H1 (cell line): Measurements from ENCODE around the gene CTDP1.

Experiments used
- ATF2 ChIP-seq: IDR thresholded peaks from 2 replicates; pipeline ENCODE4 v1.6.1; 2012; ENCODE audit warnings: low read length, inconsistent platforms
- BACH1 ChIP-seq: IDR thresholded peaks from 2 replicates; pipeline ENCODE4 v1.6.1; 2012; ENCODE audit warnings: low read length, improper control_type of control experiment
- EP300 ChIP-seq, 2 experiments: IDR thresholded peaks; 1 replicate in 1 of 2; 2 replicates in 1 of 2; pipeline ENCODE4 v1.6.1; 2011 to 2012; ENCODE audit warnings: low read depth in 2 of 2, low read length in 2 of 2, mild to moderate bottlenecking in 2 of 2, borderline replicate concordance in 1 of 2, inconsistent platforms in 1 of 2, moderate library complexity in 1 of 2
- JUN ChIP-seq: IDR thresholded peaks from 2 replicates; pipeline ENCODE4 v1.6.1; 2011; ENCODE audit warnings: low read depth, mild to moderate bottlenecking, improper control_type of control experiment, low read length
- JUND ChIP-seq: IDR thresholded peaks from 2 replicates; pipeline ENCODE4 v1.6.1; 2011; ENCODE audit warnings: mild to moderate bottlenecking, improper control_type of control experiment, low read length
- MAFK ChIP-seq: IDR thresholded peaks from 2 replicates; pipeline ENCODE4 v1.6.1; 2012; ENCODE audit warnings: low read depth, mild to moderate bottlenecking, improper control_type of control experiment, low read length
- POLR2A ChIP-seq, 2 experiments: IDR thresholded peaks; 1 replicate in 1 of 2; 2 replicates in 1 of 2; pipeline ENCODE4 v1.6.1; 2011; ENCODE audit warnings: low read depth in 2 of 2, low read length in 2 of 2, mild to moderate bottlenecking in 2 of 2; ENCODE audit errors: control extremely low read depth in 1 of 2
- POLR2AphosphoS5 ChIP-seq: IDR thresholded peaks from 2 replicates; pipeline ENCODE4 v1.6.1; 2011; ENCODE audit warnings: low read depth, low read length
- SIN3A ChIP-seq, 2 experiments: IDR thresholded peaks in 1 of 2; conservative IDR thresholded peaks in 1 of 2; 2 replicates each; pipeline ENCODE4 v1.6.1; 2011 to 2012; ENCODE audit warnings: low read length in 2 of 2, improper control_type of control experiment in 1 of 2, low read depth in 1 of 2, mild to moderate bottlenecking in 1 of 2
- SIX5 ChIP-seq: IDR thresholded peaks from 2 replicates; pipeline ENCODE4 v1.6.1; 2011; ENCODE audit warnings: mild to moderate bottlenecking, low read depth, low read length
- SP1 ChIP-seq: IDR thresholded peaks from 2 replicates; pipeline ENCODE4 v1.6.1; 2011; ENCODE audit warnings: low read depth, low read length
- YY1 ChIP-seq: IDR thresholded peaks from 2 replicates; pipeline ENCODE4 v1.6.1; 2011; ENCODE audit warnings: low read depth, mild to moderate bottlenecking, low read length
- ZNF274 ChIP-seq: IDR thresholded peaks from 2 replicates; pipeline ENCODE4 v1.7.0; 2012; ENCODE audit warnings: low read length, borderline replicate concordance; ENCODE audit errors: extremely low read depth
- TF ChIP-seq, protein P1 (sequence below), 3 experiments: IDR thresholded peaks; 1 replicate in 2 of 3; 2 replicates in 1 of 3; pipeline versions ENCODE4 v1.5.1 to v1.6.1; 2011; ENCODE audit warnings: low read length in 3 of 3, mild to moderate bottlenecking in 3 of 3, inconsistent platforms in 2 of 3, low read depth in 1 of 3, moderate library complexity in 1 of 3; ENCODE audit not compliant: insufficient read depth in 1 of 3; ENCODE audit errors: control extremely low read depth in 1 of 3

GRCh38 chr18:79781331-79781941 lies 101.8 kb downstream of the CTDP1 start:
- no peak for TF ChIP-seq SP1
- TF ChIP-seq, protein P1, sequence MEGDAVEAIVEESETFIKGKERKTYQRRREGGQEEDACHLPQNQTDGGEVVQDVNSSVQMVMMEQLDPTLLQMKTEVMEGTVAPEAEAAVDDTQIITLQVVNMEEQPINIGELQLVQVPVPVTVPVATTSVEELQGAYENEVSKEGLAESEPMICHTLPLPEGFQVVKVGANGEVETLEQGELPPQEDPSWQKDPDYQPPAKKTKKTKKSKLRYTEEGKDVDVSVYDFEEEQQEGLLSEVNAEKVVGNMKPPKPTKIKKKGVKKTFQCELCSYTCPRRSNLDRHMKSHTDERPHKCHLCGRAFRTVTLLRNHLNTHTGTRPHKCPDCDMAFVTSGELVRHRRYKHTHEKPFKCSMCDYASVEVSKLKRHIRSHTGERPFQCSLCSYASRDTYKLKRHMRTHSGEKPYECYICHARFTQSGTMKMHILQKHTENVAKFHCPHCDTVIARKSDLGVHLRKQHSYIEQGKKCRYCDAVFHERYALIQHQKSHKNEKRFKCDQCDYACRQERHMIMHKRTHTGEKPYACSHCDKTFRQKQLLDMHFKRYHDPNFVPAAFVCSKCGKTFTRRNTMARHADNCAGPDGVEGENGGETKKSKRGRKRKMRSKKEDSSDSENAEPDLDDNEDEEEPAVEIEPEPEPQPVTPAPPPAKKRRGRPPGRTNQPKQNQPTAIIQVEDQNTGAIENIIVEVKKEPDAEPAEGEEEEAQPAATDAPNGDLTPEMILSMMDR (IDR thresholded peaks at IDR 0.05; ENCODE audit: control extremely low read depth in 1 of 3, insufficient read depth in 1 of 3, low read depth in 1 of 3, low read length in 3 of 3): no peak
- TF ChIP-seq YY1: no peak
- no peak for TF ChIP-seq POLR2AphosphoS5
- TF ChIP-seq SIX5: no peak
- no peak for TF ChIP-seq POLR2A (IDR thresholded peaks at IDR 0.05; ENCODE audit: control extremely low read depth in 1 of 2, low read depth in 2 of 2, low read length in 2 of 2)
- TF ChIP-seq JUN: no peak
- no peak for TF ChIP-seq EP300 (IDR thresholded peaks at IDR 0.05; ENCODE audit: borderline replicate concordance in 1 of 2, low read depth in 2 of 2, low read length in 2 of 2)
- no peak for TF ChIP-seq ATF2
- no peak for TF ChIP-seq SIN3A (conservative IDR thresholded peaks at IDR 0.05 in 1 of 2, IDR thresholded peaks at IDR 0.05 in 1 of 2; ENCODE audit: low read depth in 1 of 2, low read length in 2 of 2)
- no peak for TF ChIP-seq MAFK
- no peak for TF ChIP-seq BACH1
- no peak for TF ChIP-seq ZNF274
- no peak for TF ChIP-seq JUND
